Small intestine (tissue), 7 donors: ENCODE measurements around the gene POLR1C. TPM values are rescaled to one million over a fixed set of nuclear protein-coding genes. Genes with fewer than 3 reads are reported as not detected.

Experiments used
- DNase-seq, 2 donors: peaks; one replicate each; pipeline versions ENCODE4 v3.0.0 to v3.0.0-alpha.2; 2013
- FAIRE-seq: peaks from 2 replicates; lab custom pipeline; 2012; peaks lifted over from hg19 to GRCh38; lab: Jason Lieb, UNC
- H3K27ac ChIP-seq, 3 donors: one replicate each; pipeline ENCODE4 v1.5.1; 2013; ENCODE audit warnings: low read length in 2 of 3, mild to moderate bottlenecking in 2 of 3, control low read depth in 1 of 3, inconsistent platforms in 1 of 3, low read depth in 1 of 3, moderate library complexity in 1 of 3
- H3K27me3 ChIP-seq, 3 donors: one replicate each; pipeline ENCODE4 v1.6.1; 2013; ENCODE audit warnings: low read length in 3 of 3, inconsistent platforms in 1 of 3; ENCODE audit not compliant: control insufficient read depth in 3 of 3, insufficient read depth in 3 of 3
- H3K36me3 ChIP-seq, 3 donors: one replicate each; pipeline ENCODE4 v1.6.1; 2013; ENCODE audit warnings: low read length in 3 of 3, inconsistent platforms in 1 of 3, low read depth in 1 of 3, mild to moderate bottlenecking in 1 of 3, moderate library complexity in 1 of 3; ENCODE audit not compliant: control insufficient read depth in 3 of 3, insufficient read depth in 2 of 3
- H3K4me1 ChIP-seq, 3 donors: one replicate each; pipeline ENCODE4 v1.6.1; 2013; ENCODE audit warnings: low read length in 2 of 3, inconsistent platforms in 1 of 3, low read depth in 1 of 3, mild to moderate bottlenecking in 1 of 3, moderate library complexity in 1 of 3; ENCODE audit not compliant: control insufficient read depth in 3 of 3, insufficient read depth in 2 of 3
- H3K4me3 ChIP-seq, 3 donors: one replicate each; pipeline ENCODE4 v1.5.1; 2013; ENCODE audit warnings: low read length in 3 of 3, control low read depth in 1 of 3, inconsistent platforms in 1 of 3, low read depth in 1 of 3, mild to moderate bottlenecking in 1 of 3, moderate library complexity in 1 of 3
- H3K9me3 ChIP-seq, 2 donors: one replicate each; pipeline ENCODE4 v1.6.1; 2013; ENCODE audit warnings: low read depth in 1 of 2, low read length in 1 of 2; ENCODE audit not compliant: control insufficient read depth in 2 of 2, insufficient read depth in 1 of 2
- WGBS, 3 donors: extraction: QIAGEN DNeasy Blood & Tissue Kit; methylation state at CpG; one replicate each; pipeline ENCODE4 v1.1.7; 2013; 5-methylcytosine and 5-hydroxymethylcytosine counted together
- polyA plus RNA-seq, 4 donors: library from polyadenylated mRNA; stranded (reverse) in 3 of 4; unstranded in 1 of 4; fragments of 200-250 nt in 3 of 4; fragments of 120-200 nt in 1 of 4; gene quantifications; one replicate each; pipeline versions ENCODE4 v1.2.1 to v1.2.3, GENCODE V29; 2013
- donor health status: healthy with polysubstance abuse.
- donor health status: control.
- donor health status: control.
- donor health status: Bipolar disorder and iron deficiency.
- donor health status: healthy.

POLR1C gene
- polyA plus RNA-seq, 4 donors, result 10.0 to 38.7 (median 23.7) TPM

DNA sequence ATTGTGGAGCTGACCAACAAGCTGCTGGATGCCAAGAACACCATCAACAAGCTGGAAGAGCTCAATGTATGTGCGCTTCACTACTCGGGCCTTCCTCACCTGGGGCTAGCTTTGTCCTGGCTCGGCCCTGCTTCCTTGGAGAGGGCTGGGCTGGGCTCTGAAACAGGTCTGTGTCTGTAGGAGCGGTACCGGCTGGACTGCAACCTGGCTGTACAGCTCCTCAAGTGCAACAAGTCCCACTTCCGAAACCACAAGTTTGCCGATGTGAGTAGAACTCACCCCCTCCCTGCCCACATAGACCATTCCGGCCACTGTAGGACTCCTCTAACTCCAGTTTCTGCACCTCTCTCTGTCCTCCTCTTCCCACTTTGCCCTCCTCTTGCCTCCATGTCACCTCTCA is 13.4 kb upstream of the POLR1C start:
- no peak overlapping the region for H3K4me3 ChIP-seq
- peaks cover 0 to 8% (median 0%) of the 10 kb centered on the region in 3 donors for H3K4me1 ChIP-seq
- DNase-seq (no peak), FAIRE-seq (no peak)
- 93 to 95% (median 94%) methylated on average over 8 of the region's 8 CpGs for WGBS, 3 donors
- no peaks in the 10 kb centered on the region for H3K9me3 ChIP-seq
- H3K27me3 ChIP-seq, result peaks cover 0 to 5% (median 0%) of the 10 kb centered on the region in 3 donors
- peaks cover 10 to 77% (median 23%) of the 10 kb centered on the region in 3 donors for H3K36me3 ChIP-seq
- no peak overlapping the region for H3K27ac ChIP-seq

DNA sequence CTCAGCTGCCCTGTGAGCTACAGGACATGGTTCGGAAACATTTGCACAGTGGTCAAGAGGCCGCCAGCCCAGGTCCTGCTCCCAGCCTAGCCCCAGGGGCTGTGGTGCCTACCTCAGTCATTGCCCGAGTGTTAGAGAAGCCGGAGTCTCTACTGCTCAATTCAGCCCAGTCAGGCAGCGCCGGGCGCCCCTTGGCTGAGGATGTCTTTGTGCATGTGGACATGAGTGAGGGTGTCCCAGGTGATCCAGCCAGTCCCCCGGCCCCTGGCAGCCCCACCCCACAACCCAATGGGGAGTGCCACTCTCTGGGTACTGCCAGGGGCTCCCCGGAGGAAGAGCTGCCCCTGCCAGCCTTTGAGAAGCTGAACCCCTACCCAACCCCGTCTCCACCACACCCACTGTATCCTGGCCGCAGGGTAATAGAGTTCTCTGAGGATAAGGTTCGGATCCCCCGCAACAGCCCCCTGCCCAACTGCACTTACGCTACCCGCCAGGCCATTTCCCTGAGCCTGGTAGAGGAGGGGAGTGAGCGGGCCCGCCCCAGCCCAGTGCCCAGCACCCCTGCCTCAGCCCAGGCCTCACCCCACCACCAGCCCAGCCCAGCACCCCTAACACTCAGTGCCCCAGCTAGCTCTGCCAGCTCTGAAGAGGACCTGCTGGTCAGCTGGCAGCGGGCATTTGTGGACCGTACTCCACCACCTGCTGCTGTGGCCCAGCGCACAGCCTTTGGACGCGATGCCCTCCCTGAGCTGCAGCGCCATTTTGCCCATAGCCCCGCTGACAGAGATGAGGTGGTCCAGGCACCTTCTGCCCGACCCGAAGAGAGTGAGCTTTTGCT is 11.9 kb upstream of the POLR1C start:
- FAIRE-seq (no peak), DNase-seq (no peak)
- Histone ChIP-seq H3K27me3 (peaks cover 0 to 16% (median 0%) of the 10 kb centered on the region in 3 donors), H3K27ac (no peak overlapping the region), H3K4me1 (peaks cover 0 to 20% (median 2%) of the 10 kb centered on the region in 3 donors), H3K36me3 (peaks cover 10 to 62% (median 18%) of the 10 kb centered on the region in 3 donors), H3K9me3 (no peaks in the 10 kb centered on the region), H3K4me3 (no peak overlapping the region)
- WGBS, 3 donors, result 91 to 95% (median 93%) methylated on average over 21 to 26 of the region's 26 CpGs

DNA sequence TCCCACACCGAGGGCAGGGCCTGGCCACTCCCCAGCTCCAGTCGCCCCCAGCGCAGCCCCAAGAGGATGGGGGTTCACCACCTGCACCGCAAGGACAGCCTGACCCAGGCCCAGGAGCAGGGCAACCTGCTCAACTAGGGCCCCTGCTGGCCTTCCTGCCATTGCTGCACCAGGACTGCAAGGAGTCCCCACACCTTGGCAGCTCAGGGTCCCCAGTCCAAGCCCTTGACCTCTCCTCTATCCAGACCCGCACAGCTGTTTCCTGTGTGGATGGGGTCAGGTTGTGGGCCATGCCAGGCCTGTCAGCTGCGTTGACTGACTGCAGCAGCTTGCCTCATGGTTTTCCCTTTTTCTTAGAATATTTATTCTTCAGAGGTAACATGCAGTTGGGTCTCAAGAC is 11.2 kb upstream of the POLR1C start:
- no peak overlapping the region for H3K4me3 ChIP-seq
- WGBS, 3 donors, result 73 to 78% (median 77%) methylated on average over 6 of the region's 6 CpGs
- FAIRE-seq, result no peak
- H3K27me3 ChIP-seq, result peaks cover 0 to 16% (median 0%) of the 10 kb centered on the region in 3 donors
- no peaks in the 10 kb centered on the region for H3K9me3 ChIP-seq
- DNase-seq, result no peak
- H3K36me3 ChIP-seq, result peaks cover 9 to 56% (median 12%) of the 10 kb centered on the region in 3 donors
- peaks cover 0 to 24% (median 2%) of the 10 kb centered on the region in 3 donors for H3K4me1 ChIP-seq
- H3K27ac ChIP-seq, result no peak overlapping the region

DNA sequence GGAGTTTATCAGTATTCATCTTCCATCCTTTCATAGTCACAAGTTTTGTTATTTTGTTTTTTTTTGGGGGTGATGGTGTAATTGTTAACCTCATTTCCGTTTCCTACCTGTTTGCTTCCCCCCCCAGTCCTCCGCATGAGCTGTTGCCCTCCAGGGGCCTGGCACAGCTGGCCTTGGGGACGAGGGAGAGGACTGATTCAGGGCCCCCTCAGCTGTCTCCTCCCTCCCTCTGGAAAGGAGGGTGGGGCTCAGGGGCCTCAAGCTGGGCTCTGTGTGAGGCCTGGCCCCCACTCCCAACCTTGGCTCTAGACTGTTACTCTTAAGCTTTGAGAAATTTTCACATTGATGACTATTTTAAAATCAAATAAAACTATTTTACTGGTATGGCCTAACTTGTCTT is 10.7 kb upstream of the POLR1C start:
- H3K36me3 ChIP-seq, result peaks cover 5 to 54% (median 9%) of the 10 kb centered on the region in 3 donors
- WGBS, 3 donors, result 82 to 91% (median 85%) methylated on average over 3 of the region's 3 CpGs

DNA sequence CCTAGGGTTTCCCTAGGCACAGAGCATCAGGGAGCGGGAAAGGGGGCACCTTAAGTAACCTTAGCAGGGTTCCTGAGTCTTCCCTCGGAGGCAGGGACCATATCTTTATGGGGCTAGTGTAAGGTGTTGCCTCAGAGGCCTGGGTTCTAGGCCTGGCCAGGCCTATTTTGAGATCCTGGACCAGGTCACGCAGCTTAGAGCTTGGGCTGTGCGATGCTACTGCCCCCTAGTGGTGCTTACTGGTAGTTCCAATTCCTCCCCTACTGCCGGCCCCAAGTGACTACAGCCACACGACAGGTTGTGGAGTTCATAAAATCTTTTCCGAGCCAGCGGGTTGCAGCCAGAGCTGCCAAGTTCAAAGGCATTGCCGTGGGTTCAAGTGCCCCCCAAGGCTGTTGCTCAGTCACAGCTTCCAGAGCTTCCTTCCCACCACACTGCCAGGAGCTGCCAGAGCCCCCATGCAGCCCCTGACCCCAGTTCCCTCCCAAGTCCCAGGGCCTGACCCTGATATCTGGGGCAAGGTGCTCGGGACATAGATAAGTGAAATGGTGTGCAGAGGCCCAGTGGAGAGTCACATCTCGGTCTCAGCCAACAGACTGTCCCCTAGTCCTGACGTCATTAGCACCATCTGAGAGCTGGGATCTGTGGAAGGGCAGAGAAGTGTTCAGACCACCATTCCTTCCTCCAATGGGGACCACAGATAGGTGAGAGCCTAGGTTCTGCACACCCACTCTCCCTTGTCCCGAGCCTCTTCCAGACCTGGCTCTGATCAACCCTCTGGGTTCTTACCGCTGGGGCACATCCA is 10.0 kb upstream of the POLR1C start:
- FAIRE-seq, result no peak
- peak; percentile 85 to 93 for DNase-seq
- WGBS, 3 donors, result 20 to 28% (median 22%) methylated on average over 14 of the region's 14 CpGs
- H3K27me3 ChIP-seq, result peaks cover 0 to 16% (median 0%) of the 10 kb centered on the region in 3 donors
- no peaks in the 10 kb centered on the region for H3K9me3 ChIP-seq
- H3K4me1 ChIP-seq, result peaks cover 0 to 27% (median 4%) of the 10 kb centered on the region in 3 donors
- peak overlapping the region in 1 of 3 donors; percentile 7 for H3K27ac ChIP-seq
- H3K4me3 ChIP-seq, result no peak overlapping the region
- H3K36me3 ChIP-seq, result peaks cover 3 to 57% (median 7%) of the 10 kb centered on the region in 3 donors

More for the DNA sequence above, 10.7 kb upstream of the POLR1C start:
- Histone ChIP-seq H3K27ac (no peak overlapping the region), H3K4me1 (peaks cover 0 to 27% (median 3%) of the 10 kb centered on the region in 3 donors), H3K4me3 (no peak overlapping the region), H3K27me3 (peaks cover 0 to 16% (median 0%) of the 10 kb centered on the region in 3 donors), H3K9me3 (no peaks in the 10 kb centered on the region)
- DNase-seq (no peak), FAIRE-seq (no peak)

DNA sequence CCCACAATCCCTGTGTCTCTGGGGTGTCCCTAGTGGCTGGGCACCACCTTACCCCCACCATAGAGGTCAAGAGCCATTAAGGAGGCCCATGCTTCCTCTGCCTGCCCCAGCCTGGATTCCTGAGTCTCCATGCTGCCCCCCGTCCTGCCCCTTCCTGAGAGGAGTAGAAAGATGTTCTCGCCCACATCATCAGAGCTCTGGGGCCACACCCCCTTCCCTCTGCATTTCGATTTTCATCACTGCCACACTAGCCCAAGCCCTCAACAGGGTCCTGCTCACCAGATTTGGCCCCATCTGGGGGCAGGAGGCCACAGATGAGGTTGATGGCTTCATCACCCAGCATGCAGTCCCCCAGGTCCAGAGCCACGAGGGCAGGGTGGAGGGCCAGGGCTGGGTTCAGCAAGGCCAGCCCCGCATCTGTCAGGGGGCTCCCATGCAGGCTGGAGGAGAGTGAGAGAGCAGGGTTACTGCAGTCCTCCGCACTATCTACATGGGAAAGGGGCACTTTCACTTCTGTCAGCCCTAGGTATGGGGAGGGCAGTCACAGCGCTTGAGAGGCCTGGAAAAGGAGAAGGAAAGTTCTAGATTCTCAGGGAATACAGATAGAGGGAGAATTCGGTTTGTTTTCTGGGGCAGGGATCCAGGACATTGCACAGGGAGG is 8.3 kb upstream of the POLR1C start:
- WGBS, 3 donors, result 54 to 66% (median 56%) methylated on average over 8 of the region's 8 CpGs
- DNase-seq, result peak in 1 of 2 donors; percentile 25

DNA sequence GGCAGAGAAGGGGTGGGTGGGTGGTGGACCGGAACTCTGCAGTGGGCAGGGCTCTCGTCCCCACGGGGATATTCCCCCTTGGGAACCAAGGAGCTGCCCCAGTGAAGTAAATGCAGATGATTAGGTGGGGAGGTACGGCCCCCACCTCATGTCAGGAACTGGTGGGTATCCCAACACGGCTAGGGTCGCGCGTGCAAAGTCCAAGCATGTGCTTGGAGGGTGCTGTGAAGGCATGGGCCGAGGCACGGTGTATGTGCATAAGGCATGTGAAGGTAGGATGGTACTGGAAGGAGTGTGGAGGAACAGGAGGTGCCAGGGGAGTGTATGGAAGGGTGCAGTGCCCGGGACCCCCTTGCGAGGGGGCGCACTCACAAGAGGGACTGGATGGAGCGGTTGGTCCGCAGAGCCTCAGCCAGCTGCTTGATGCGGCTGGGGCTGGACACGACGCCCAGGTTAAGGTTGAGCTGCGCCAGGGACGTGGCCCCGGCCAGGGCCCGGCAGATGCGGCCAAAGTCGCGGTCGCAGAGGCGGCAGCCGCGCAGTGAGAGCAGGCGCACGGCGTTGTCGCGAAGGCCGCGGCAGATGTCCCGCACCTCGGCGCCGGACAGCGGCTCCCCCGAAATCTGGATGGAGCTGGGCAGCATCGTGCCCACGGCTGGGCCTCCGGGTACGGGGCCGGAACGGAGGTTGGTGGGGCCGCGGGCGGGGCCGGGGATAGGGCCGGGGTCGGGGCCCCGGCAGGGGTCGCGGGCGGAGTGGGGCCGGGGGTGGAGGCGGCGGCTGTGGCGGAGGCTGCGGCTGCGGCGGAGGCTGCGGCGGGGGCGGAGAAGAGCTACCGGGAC is 7.5 kb upstream of the POLR1C start:
- Histone ChIP-seq H3K9me3 (no peaks in the 10 kb centered on the region), H3K27ac (no peak overlapping the region), H3K27me3 (peaks cover 0 to 16% (median 0%) of the 10 kb centered on the region in 3 donors), H3K4me3 (peak overlapping the region; percentile 6 to 67 (median 33)), H3K36me3 (peaks cover 12 to 55% (median 15%) of the 10 kb centered on the region in 3 donors), H3K4me1 (peaks cover 0 to 27% (median 4%) of the 10 kb centered on the region in 3 donors)
- no peak for FAIRE-seq
- peak in 1 of 2 donors; percentile 40 for DNase-seq
- 8 to 11% (median 8%) methylated on average over 38 to 69 of the region's 69 CpGs for WGBS, 3 donors

More for the DNA sequence above, 8.3 kb upstream of the POLR1C start:
- Histone ChIP-seq H3K27ac (no peak overlapping the region), H3K4me3 (no peak overlapping the region), H3K4me1 (peaks cover 0 to 27% (median 4%) of the 10 kb centered on the region in 3 donors), H3K27me3 (peaks cover 0 to 16% (median 0%) of the 10 kb centered on the region in 3 donors), H3K36me3 (peaks cover 12 to 58% (median 17%) of the 10 kb centered on the region in 3 donors), H3K9me3 (no peaks in the 10 kb centered on the region)
- no peak for FAIRE-seq
